ENCODE measurements around the gene MID1. TPM values are rescaled to one million over a fixed set of nuclear protein-coding genes. Genes with fewer than 3 reads are reported as not detected.
"Not testable (repeated sequence)": the region's sequence is repeated elsewhere in the genome, so short reads cannot be mapped to it uniquely, and the experiment has no call there.

The MID1 gene
- total RNA-seq, 1 donor: 20.4 TPM

DNA sequence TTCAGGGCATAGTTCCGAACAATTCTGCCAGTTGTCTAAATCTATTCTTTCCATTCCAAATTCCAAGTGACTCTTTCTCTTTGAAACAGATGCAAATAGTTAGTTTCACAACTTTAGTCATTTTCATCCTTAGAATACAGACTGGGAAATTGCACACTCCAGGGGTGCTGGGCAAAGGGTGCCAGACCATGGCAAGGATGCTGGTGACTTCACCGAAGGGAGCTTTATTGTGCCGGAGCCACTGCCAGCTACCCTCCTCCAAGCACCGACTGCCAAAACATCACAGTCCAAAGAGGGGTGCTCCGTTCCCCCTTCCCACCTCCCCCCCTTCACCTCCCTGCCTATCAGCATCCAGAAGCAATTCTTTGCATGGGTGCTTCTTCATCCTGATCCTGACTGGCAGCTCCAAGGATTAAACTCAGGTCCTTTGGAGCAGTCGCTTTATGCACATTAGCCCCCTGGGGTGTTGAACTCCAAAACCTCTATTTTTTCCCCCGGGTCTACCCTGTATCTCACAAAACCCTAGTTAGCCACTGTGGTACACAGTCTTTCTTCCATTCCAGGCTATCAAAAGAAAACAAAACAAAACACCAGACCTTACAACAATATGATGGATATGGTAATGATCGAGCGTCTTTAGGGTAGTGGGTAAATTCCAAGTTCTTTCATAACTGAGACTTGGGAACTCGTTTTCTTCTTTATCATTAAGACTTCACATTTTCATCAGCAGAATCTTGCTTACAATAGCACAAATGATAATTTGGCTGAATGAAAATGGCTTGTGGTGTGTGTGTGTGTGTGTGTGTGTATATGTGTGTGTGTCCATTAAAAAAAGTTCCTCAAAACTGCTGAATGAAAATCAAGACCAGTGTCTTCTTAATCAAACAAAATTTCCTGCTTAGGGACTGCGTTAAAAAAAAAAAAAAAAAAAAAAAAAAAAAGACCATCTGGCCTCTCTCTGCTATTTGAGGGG lies 28.7 kb downstream of the MID1 start:
- H3K4me3 ChIP-seq (ENCODE audit: low read depth, low read length): no peak overlapping the region
- DNase-seq (ENCODE audit: low read depth): no peak
- TF ChIP-seq, protein P1, sequence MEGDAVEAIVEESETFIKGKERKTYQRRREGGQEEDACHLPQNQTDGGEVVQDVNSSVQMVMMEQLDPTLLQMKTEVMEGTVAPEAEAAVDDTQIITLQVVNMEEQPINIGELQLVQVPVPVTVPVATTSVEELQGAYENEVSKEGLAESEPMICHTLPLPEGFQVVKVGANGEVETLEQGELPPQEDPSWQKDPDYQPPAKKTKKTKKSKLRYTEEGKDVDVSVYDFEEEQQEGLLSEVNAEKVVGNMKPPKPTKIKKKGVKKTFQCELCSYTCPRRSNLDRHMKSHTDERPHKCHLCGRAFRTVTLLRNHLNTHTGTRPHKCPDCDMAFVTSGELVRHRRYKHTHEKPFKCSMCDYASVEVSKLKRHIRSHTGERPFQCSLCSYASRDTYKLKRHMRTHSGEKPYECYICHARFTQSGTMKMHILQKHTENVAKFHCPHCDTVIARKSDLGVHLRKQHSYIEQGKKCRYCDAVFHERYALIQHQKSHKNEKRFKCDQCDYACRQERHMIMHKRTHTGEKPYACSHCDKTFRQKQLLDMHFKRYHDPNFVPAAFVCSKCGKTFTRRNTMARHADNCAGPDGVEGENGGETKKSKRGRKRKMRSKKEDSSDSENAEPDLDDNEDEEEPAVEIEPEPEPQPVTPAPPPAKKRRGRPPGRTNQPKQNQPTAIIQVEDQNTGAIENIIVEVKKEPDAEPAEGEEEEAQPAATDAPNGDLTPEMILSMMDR (IDR thresholded peaks at IDR 0.05; ENCODE audit: insufficient read depth, low read length): no peak

DNA sequence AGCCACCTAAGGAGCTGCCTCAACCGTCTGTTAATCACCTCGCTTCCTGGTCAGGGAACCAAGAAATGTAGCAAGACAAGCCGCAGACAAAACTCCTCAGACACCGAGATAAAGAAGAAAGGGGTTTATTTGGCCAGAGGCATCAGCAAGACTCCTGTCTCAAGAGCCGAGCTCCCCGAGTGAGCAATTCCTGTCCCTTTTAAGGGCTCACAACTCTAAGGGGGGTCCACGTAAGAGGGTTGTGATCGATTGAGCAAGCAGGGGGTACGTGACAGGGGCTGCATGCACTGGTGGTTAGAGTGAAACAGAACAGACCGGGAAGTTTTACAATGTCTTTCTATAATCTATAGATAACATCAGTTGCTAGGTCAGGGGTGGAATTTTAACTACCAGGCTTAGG lies 30.6 kb downstream of the MID1 start:
- DNase-seq (ENCODE audit: low read depth); H3K4me3 ChIP-seq (ENCODE audit: low read depth, low read length): not testable (repeated sequence)

DNA sequence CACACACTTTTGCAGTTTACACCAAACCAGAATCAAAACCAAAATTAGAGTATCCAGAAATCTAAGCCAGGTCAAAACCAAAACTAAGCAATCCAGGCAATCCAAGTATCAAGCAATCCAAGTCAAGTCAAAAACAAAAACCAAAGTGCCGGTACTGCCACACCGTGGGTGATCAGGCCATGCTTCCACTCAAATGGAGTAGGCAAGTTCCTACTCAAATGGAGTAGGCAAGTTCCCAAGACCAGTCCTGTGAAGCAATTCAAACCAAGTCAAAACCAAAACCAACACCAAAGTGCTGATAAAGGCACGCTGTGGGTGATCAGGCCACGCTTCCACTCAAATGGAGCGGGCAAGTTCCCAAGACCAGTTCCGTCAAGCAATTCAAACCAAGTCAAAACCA lies 31.3 kb downstream of the MID1 start:
- H3K4me3 ChIP-seq (ENCODE audit: low read depth, low read length): no peak overlapping the region
- TF ChIP-seq, protein P1 (IDR thresholded peaks at IDR 0.05; ENCODE audit: insufficient read depth, low read length): no peak
- no peak for DNase-seq (ENCODE audit: low read depth)

DNA sequence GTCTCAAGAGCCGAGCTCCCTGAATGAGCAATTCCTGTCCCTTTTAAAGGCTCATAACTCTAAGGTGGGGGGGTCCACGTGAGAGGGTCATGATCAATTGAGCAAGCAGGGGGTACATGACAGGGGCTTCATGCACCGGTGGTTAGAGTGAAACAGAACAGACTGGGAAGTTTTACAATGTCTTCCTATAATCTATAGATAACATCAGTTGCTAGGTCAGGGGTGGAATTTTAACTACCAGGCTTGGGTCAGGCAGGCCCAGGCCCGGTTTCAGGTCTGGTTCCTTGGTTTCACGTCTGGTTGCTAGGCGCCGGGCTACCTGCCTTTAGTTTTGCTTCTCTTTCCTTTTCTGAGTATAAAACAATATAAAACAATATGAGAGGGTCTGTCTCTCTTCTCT lies 35.5 kb downstream of the MID1 start:
- DNase-seq (ENCODE audit: low read depth); H3K4me3 ChIP-seq (ENCODE audit: low read depth, low read length): not testable (repeated sequence)

DNA sequence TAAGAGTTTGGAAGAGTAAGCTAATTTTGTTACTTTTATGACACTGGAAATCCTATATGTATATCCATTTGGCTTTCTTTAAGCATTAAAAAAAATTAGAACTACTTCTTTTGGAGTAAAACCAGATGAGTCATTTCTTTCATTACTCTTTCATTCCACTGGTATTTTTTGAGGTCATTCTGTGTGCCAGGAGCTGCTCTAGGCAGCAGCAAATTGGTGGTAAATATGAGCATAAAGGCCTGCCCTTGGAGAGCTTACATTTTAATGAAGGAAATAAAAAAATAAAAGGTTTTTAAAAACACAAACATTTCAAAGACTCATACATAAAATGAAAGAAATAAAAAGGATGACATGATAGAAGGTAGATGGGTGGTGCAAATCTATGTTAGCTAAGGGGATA lies 37.4 kb downstream of the MID1 start:
- TF ChIP-seq, protein P1 (IDR thresholded peaks at IDR 0.05; ENCODE audit: insufficient read depth, low read length): no peak
- no peak overlapping the region for H3K4me3 ChIP-seq (ENCODE audit: low read depth, low read length)
- DNase-seq (ENCODE audit: low read depth): peak; percentile 75

DNA sequence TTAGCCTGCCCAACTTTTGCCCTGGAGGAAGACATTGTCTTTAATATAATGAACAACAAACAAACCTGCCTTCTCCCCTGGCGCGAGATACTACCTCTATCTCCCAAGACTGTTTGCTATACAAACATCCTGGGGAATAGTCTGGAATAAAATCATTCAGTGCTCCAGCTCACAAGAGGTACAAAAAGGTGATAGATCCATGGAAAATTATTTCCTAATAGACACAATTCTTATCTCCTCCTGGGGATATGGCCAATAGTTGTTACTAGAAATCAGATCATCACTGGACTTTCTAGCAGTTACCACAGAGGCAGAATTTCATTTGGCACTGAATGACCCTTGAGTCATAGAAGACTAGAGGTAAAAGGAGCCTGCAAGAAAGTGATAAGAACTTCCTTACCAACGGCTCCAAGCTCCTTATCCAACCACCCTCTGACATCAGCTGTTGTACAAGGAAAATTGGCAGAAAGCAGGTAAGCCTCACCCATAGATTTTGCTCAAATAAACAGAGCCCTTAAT lies 38.1 kb downstream of the MID1 start:
- TF ChIP-seq, protein P1 (IDR thresholded peaks at IDR 0.05; ENCODE audit: insufficient read depth, low read length): no peak
- DNase-seq (ENCODE audit: low read depth): peak; percentile 87
- H3K4me3 ChIP-seq (ENCODE audit: low read depth, low read length): no peak overlapping the region

DNA sequence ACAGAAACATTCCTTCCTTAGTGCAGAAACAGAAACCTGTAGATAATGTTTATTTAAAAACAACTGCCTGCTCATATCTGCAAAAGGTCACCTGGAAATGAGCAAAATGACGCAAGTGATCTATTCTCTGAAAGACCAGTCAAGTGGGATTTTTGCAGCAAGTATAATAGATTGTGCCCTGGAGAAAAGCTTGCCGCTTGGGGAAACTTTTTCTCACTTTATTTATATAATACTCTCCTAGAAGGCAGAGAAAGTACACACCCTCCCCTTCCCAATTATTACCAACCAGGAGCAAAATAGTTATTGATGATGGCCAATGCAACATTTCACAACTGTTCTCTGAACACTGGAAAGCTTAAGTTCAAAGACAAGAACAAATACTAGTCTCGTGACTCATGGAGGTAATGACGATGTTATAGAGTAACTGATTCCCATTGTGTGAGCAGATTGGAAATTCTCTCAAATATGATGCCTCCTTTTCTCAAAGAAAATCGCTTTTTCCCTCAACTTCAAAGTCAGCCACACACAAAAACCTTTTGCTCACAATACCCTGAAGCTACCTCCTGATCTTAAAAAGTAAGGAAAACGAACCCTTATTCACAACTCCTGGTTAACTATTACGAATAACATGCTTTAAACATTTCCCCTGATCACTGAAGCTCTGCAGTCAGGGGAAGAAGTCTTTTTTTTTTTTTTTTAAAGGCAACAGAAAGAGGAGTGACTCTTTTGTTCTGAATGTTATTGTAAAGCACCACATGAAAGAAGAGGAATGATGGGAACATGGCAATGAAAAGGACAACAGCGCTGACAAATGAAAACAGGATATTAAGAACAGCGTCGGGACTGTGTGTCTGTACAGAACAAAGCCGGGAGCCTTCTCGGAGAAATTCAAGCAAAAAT lies 41.0 kb downstream of the MID1 start:
- no peak overlapping the region for H3K4me3 ChIP-seq (ENCODE audit: low read depth, low read length)
- peak; percentile 80 for DNase-seq (ENCODE audit: low read depth)
- TF ChIP-seq, protein P1 (IDR thresholded peaks at IDR 0.05; ENCODE audit: insufficient read depth, low read length): no peak
